NCI-H2107 (cell line): ENCODE results near the gene UMODL1.

Experiments
- DNase-seq: peaks from one replicate; lab custom pipeline; 2025; lab: John Stamatoyannopoulos, UW

UMODL1 gene

GRCh38 chr21:42190486-42190863 lies 119.4 kb downstream of the UMODL1 start:
- DNase-seq = no peak

GRCh38 chr21:42191064-42191463 lies 119.9 kb downstream of the UMODL1 start:
- DNase-seq = no peak

- no peak for DNase-seq
Observed at GRCh38 chr21:42191696-42192595, 120.8 kb downstream of the UMODL1 start.
